ENCODE measurements around the gene HBZ.

- TF ChIP-seq CTCF (IDR thresholded peaks at IDR 0.05; ENCODE audit: poor library complexity) (no peak), EZH2 (IDR thresholded peaks at IDR 0.05; ENCODE audit: borderline replicate concordance) (no peak), EZH2phosphoT487 (IDR thresholded peaks at IDR 0.05; ENCODE audit: low read depth, severe bottlenecking, unreplicated experiment) (no peak)
Measured at GRCh38 chr16:169014-169413, 16.6 kb downstream of the HBZ start.

Measured in hepatocyte (in vitro differentiated cells).